ENCODE data around the gene CBR1.

CBR1 gene

DNA sequence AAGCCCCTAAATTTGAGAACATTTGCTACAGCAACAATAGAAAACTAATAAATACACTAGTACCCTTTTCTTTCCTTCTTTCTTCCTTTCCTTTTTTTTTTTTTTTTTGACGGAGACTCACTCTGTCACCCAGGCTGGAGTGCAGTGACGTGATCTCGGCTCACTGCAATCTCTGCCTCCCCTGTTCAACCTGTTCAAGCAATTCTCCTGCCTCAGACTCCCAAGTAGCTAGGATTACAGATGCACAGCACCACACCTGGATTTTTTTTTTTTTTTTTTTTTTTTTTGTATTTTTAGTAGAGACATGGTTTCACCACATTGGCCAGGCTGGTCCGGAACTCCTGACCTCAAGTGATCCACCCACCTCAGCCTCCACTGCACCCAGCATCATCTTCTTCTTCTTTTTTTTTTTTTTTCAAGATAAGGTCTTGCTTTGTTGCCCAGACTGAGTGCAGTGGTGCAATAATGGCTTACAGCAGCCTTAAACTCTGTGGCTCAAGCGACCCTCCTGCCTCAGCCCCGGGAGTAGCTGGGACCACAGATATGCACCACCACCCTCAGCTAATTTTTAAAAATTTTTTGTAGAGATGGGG is 45.4 kb downstream of the CBR1 start:
- no peak for DNase-seq (ENCODE audit: low read depth, low spot score)

DNA sequence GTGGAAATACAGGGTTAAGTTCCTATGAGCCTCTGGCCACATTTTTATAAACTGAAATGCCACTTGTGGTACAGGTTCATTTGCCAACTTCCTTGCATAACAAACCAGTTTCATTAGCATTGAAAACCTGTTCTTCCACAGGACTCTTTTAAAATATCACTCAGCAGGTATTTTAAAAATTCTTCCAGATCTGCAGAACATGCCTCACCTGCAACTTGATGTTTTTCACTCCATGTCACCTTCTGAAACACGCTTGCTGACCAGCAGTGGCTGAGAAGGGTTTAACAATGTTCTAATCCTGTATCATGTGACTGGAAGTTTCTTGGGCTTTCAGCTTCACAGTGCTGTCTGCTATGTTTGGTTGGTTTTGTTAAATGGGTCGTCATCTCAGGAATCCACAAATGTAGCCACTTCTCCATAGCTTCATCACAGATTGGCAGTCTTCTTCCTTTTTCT is 47.5 kb downstream of the CBR1 start:
- DNase-seq (ENCODE audit: low read depth, low spot score) = no peak

- no peak for DNase-seq (ENCODE audit: low read depth, low spot score)
Observed at GRCh38 chr21:36120304-36120888, 50.6 kb downstream of the CBR1 start.
